H1 (cell line): ENCODE measurements around the gene SLC39A9. TPM values are rescaled to one million over a fixed set of nuclear protein-coding genes. Genes with fewer than 3 reads are reported as not detected.

ENCODE experiments used
- CTCF ChIA-PET: fragments of 300-600 bp; sonication (Branson Sonifier 250); formaldehyde crosslinking; loops from one replicate; lab custom pipeline; 2021; ENCODE audit not compliant: partially characterized antibody; lab: Charles Lee
- POLR2A ChIA-PET: fragments of 300-600 bp; sonication (Branson Sonifier 250); formaldehyde crosslinking; loops from one replicate; lab custom pipeline; 2021; ENCODE audit warnings: inconsistent platforms; ENCODE audit not compliant: partially characterized antibody; lab: Charles Lee
- DNase-seq, 2 experiments: peaks; one replicate each; pipeline versions ENCODE4 v3.0.0 to v3.0.0-alpha.2; 2010 to 2022; ENCODE audit warnings: low spot score in 2 of 2, low read depth in 1 of 2, mixed read lengths in 1 of 2
- FAIRE-seq: peaks from 2 replicates; lab custom pipeline; 2011; peaks lifted over from hg19 to GRCh38; lab: Jason Lieb, UNC
- H2AFZ ChIP-seq: 2 replicates; pipeline ENCODE4 v1.8.1; 2012; ENCODE audit warnings: low read length, inconsistent platforms
- H2AK5ac ChIP-seq: 2 replicates; pipeline ENCODE4 v1.6.1; 2013; ENCODE audit warnings: low read depth, low read length
- H2BK120ac ChIP-seq: replicated peaks from 2 replicates; pipeline ENCODE3; 2013; ENCODE audit warnings: low read depth, low read length, inconsistent platforms
- H2BK12ac ChIP-seq: 2 replicates; pipeline ENCODE4 v1.6.1; 2013; ENCODE audit warnings: low read depth, low read length
- H2BK15ac ChIP-seq: 2 replicates; pipeline ENCODE4 v1.6.1; 2013; ENCODE audit warnings: low read length
- H2BK20ac ChIP-seq: 2 replicates; pipeline ENCODE4 v1.6.1; 2013; ENCODE audit warnings: low read length
- H2BK5ac ChIP-seq: 2 replicates; pipeline ENCODE4 v1.6.1; 2013; ENCODE audit warnings: low read depth, low read length
- H3K14ac ChIP-seq: 2 replicates; pipeline ENCODE4 v1.6.1; 2013; ENCODE audit warnings: inconsistent platforms; ENCODE audit not compliant: insufficient read length
- H3K18ac ChIP-seq: 2 replicates; pipeline ENCODE4 v1.6.1; 2013; ENCODE audit warnings: low read length; ENCODE audit errors: extremely low read depth
- H3K23ac ChIP-seq: 2 replicates; pipeline ENCODE4 v1.6.1; 2013; ENCODE audit warnings: inconsistent platforms; ENCODE audit not compliant: insufficient read length
- H3K23me2 ChIP-seq: 2 replicates; pipeline ENCODE4 v1.6.1; 2013; ENCODE audit warnings: low read depth, low read length
- H3K27ac ChIP-seq: 2 replicates; pipeline ENCODE4 v1.6.1; 2011; ENCODE audit warnings: low read depth, low read length, inconsistent platforms
- H3K27me3 ChIP-seq, 4 experiments: replicated peaks in 1 of 4; 1 replicate in 1 of 4; 2 replicates in 3 of 4; pipeline versions ENCODE4 v1.6.1 to v1.8.1; 2011 to 2013; ENCODE audit warnings: low read length in 3 of 4, mild to moderate bottlenecking in 3 of 4, inconsistent platforms in 2 of 4, mixed read lengths in 2 of 4, moderate library complexity in 1 of 4; ENCODE audit not compliant: control insufficient read depth in 3 of 4, insufficient read depth in 3 of 4; ENCODE audit errors: extremely low read depth in 1 of 4
- H3K36me3 ChIP-seq, 4 experiments: 2 replicates each; pipeline versions ENCODE4 v1.6.1 to v1.8.1; 2011 to 2013; ENCODE audit warnings: mild to moderate bottlenecking in 4 of 4, low read length in 3 of 4, moderate library complexity in 2 of 4, control low read depth in 1 of 4, inconsistent platforms in 1 of 4; ENCODE audit not compliant: insufficient read depth in 4 of 4, control insufficient read depth in 2 of 4
- H3K4ac ChIP-seq: replicated peaks from 2 replicates; pipeline ENCODE3; 2013; ENCODE audit warnings: low read length, low read depth, mixed read lengths, inconsistent platforms; ENCODE audit not compliant: insufficient read length
- H3K4me1 ChIP-seq, 4 experiments: replicated peaks in 1 of 4; 1 replicate in 1 of 4; 2 replicates in 3 of 4; pipeline versions ENCODE4 v1.6.1 to v1.8.1; 2011 to 2013; ENCODE audit warnings: low read length in 3 of 4, inconsistent platforms in 2 of 4, mixed read lengths in 1 of 4; ENCODE audit not compliant: insufficient read depth in 4 of 4, control insufficient read depth in 3 of 4
- H3K4me2 ChIP-seq, 2 experiments: 2 replicates each; pipeline versions ENCODE4 v1.6.1 to v1.8.1; 2011 to 2013; ENCODE audit warnings: low read depth in 2 of 2, low read length in 2 of 2, control low read depth in 1 of 2, inconsistent platforms in 1 of 2, mild to moderate bottlenecking in 1 of 2; ENCODE audit not compliant: insufficient read depth in 1 of 2
- H3K4me3 ChIP-seq, 4 experiments: fragments of 200-600, 300-600 bp in 1 of 4; sonication (generic), shearing (Covaris generic), sonication (Bioruptor Twin) in 1 of 4; 2 replicates each; pipeline versions ENCODE4 v1.5.1 to v1.8.1; 2011 to 2016; ENCODE audit warnings: low read length in 4 of 4, low read depth in 3 of 4, control low read depth in 2 of 4, inconsistent platforms in 2 of 4, mild to moderate bottlenecking in 2 of 4, mixed read lengths in 1 of 4, moderate library complexity in 1 of 4; ENCODE audit not compliant: insufficient read depth in 2 of 4; ENCODE audit errors: extremely low read depth in 1 of 4
- H3K56ac ChIP-seq: replicated peaks from 2 replicates; pipeline ENCODE3; 2013; ENCODE audit warnings: low read depth, mild to moderate bottlenecking, mixed read lengths, low read length, inconsistent platforms; ENCODE audit not compliant: insufficient read length
- H3K79me1 ChIP-seq: 2 replicates; pipeline ENCODE4 v1.6.1; 2013; ENCODE audit warnings: low read depth, low read length, control low read depth
- H3K79me2 ChIP-seq, 2 experiments: 2 replicates each; pipeline versions ENCODE4 v1.6.1 to v1.8.1; 2012 to 2013; ENCODE audit warnings: low read length in 2 of 2, mild to moderate bottlenecking in 2 of 2, inconsistent platforms in 1 of 2; ENCODE audit not compliant: insufficient read depth in 2 of 2, control insufficient read depth in 1 of 2
- H3K9ac ChIP-seq, 4 experiments: replicated peaks in 1 of 4; 1 replicate in 1 of 4; 2 replicates in 3 of 4; pipeline versions ENCODE4 v1.6.1 to v1.8.1; 2011 to 2013; ENCODE audit warnings: low read depth in 3 of 4, low read length in 3 of 4, control low read depth in 2 of 4, mild to moderate bottlenecking in 2 of 4, moderate library complexity in 2 of 4, inconsistent platforms in 1 of 4; ENCODE audit errors: extremely low read depth in 1 of 4
- H3K9me3 ChIP-seq, 2 experiments: 2 replicates each; pipeline versions ENCODE4 v1.6.1 to v1.8.1; 2012 to 2013; ENCODE audit warnings: mild to moderate bottlenecking in 2 of 2, moderate library complexity in 2 of 2, control low read depth in 1 of 2, inconsistent platforms in 1 of 2, low read depth in 1 of 2, low read length in 1 of 2, mixed read lengths in 1 of 2; ENCODE audit not compliant: insufficient read depth in 2 of 2
- H4K20me1 ChIP-seq, 2 experiments: replicated peaks in 1 of 2; 2 replicates each; pipeline versions ENCODE3 to v1.8.1; 2011 to 2013; ENCODE audit warnings: inconsistent platforms in 2 of 2, low read length in 2 of 2, mild to moderate bottlenecking in 1 of 2; ENCODE audit not compliant: insufficient read depth in 2 of 2, control insufficient read depth in 1 of 2
- H4K5ac ChIP-seq: 2 replicates; pipeline ENCODE4 v1.6.1; 2013; ENCODE audit warnings: low read length, low read depth, mixed read lengths, inconsistent platforms; ENCODE audit not compliant: insufficient read length
- H4K8ac ChIP-seq: 2 replicates; pipeline ENCODE4 v1.8.0; 2013; ENCODE audit warnings: mild to moderate bottlenecking, moderate library complexity, low read length, inconsistent platforms; ENCODE audit not compliant: insufficient read depth; ENCODE audit errors: extremely low read depth
- H4K91ac ChIP-seq: replicated peaks from 2 replicates; pipeline ENCODE3; 2013; ENCODE audit warnings: low read length, mixed read lengths, inconsistent platforms; ENCODE audit not compliant: insufficient read length
- ATF2 ChIP-seq: IDR thresholded peaks from 2 replicates; pipeline ENCODE4 v1.6.1; 2012; ENCODE audit warnings: low read length, inconsistent platforms
- CHD2 ChIP-seq: IDR thresholded peaks from 2 replicates; pipeline ENCODE4 v1.6.1; 2012; ENCODE audit warnings: low read length, improper control_type of control experiment
- E2F6 ChIP-seq: IDR thresholded peaks from 2 replicates; pipeline ENCODE4 v1.6.1; 2012; ENCODE audit warnings: inconsistent platforms
- HDAC2 ChIP-seq, 2 experiments: fragments of 300-600 bp in 1 of 2; sonication (generic) in 1 of 2; IDR thresholded peaks; 2 replicates each; pipeline ENCODE4 v1.6.1; 2011 to 2012; ENCODE audit warnings: low read depth in 2 of 2, low read length in 2 of 2, mild to moderate bottlenecking in 2 of 2, moderate library complexity in 2 of 2, borderline replicate concordance in 1 of 2, inconsistent platforms in 1 of 2
- JUN ChIP-seq: IDR thresholded peaks from 2 replicates; pipeline ENCODE4 v1.6.1; 2011; ENCODE audit warnings: low read depth, mild to moderate bottlenecking, improper control_type of control experiment, low read length
- MAFK ChIP-seq: IDR thresholded peaks from 2 replicates; pipeline ENCODE4 v1.6.1; 2012; ENCODE audit warnings: low read depth, mild to moderate bottlenecking, improper control_type of control experiment, low read length
- POLR2A ChIP-seq, 2 experiments: IDR thresholded peaks; 1 replicate in 1 of 2; 2 replicates in 1 of 2; pipeline ENCODE4 v1.6.1; 2011; ENCODE audit warnings: low read depth in 2 of 2, low read length in 2 of 2, mild to moderate bottlenecking in 2 of 2; ENCODE audit errors: control extremely low read depth in 1 of 2
- SP1 ChIP-seq: IDR thresholded peaks from 2 replicates; pipeline ENCODE4 v1.6.1; 2011; ENCODE audit warnings: low read depth, low read length
- SP4 ChIP-seq: IDR thresholded peaks from 2 replicates; pipeline ENCODE4 v1.6.1; 2012; ENCODE audit warnings: low read length, inconsistent platforms
- TAF7 ChIP-seq: optimal IDR thresholded peaks from 2 replicates; pipeline ENCODE3; 2011; ENCODE audit warnings: low read depth, mild to moderate bottlenecking, inconsistent platforms, low read length, moderate library complexity, borderline replicate concordance
- TCF12 ChIP-seq: IDR thresholded peaks from 2 replicates; pipeline ENCODE4 v1.6.1; 2011; ENCODE audit warnings: low read depth, mild to moderate bottlenecking, low read length
- whole genome bisulfite sequencing, 2 experiments: shearing (Covaris generic) in 1 of 2; methylation state at CpG; one replicate each; pipeline versions ENCODE4 v1.1.6 to v1.1.7; 2013 to 2015; ENCODE audit warnings: low lambda C conversion rate in 2 of 2, mixed read lengths in 2 of 2, inconsistent platforms in 1 of 2, low coverage in 1 of 2, missing lambda C conversion rate in 1 of 2; ENCODE audit not compliant: insufficient replicate concordance in 2 of 2, insufficient coverage in 1 of 2, insufficient read length in 1 of 2; ENCODE audit errors: extremely low coverage in 1 of 2, missing lambda C conversion rate in 1 of 2; 5-methylcytosine and 5-hydroxymethylcytosine counted together
- polyA plus RNA-seq, 7 experiments: library from polyadenylated mRNA; depleted of rRNA in 3 of 7; stranded (reverse) in 5 of 7; unstranded in 2 of 7; fragments of >200 nt in 5 of 7; fragments of 200-250 nt in 2 of 7; gene quantifications; 1 replicate in 5 of 7; 2 replicates in 1 of 7; 4 replicates in 1 of 7; pipeline versions ENCODE4 v1.2.1 to v1.2.3, GENCODE V29; 2011 to 2013; ENCODE audit warnings: missing spikeins in 2 of 7, mixed read lengths in 2 of 7
- total RNA-seq: library from RNA; stranded (reverse); fragmentation: NEBNext Ultra II Directional; extraction: Animal tissue kit (Norgen Biotek cat#: 25700); gene quantifications from 2 replicates; pipeline ENCODE4 v1.2.1, GENCODE V29; 2021

The SLC39A9 gene
- total and polyA plus RNA-seq, 2 of the 8 experiments (the other 6 are each of a cell fraction or from before 2014, with no cell fraction given), result 31.0 to 44.2 TPM

DNA sequence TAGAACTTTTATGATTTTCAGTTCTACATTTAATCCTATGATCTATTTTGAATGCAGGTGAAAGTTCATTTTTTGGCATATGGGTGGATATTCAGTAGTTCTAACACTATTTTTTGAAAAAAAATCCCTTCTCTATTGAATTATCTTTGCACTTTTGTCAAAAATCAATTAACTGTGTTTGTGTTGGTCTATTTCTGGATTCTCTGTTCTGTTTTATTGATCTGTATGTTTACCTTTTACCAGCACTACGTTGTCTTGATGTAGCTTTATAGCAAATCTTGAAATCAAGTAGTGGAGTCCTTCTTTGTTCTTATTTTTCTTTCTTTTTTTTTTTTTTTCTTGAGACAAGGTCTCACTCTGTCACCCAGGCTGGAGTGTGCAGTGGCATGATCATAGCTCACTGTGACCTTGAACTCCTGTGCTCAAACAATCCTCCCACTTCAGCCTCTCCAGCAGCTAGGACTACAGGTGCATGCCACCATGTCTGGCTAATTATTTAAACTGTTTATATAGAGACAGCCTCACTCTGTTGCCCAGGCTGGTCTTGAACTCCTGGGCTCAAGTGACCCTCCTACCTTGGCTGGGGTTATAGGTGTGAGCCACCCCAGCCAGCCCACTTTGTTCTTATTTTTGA lies 31.9 kb downstream of the SLC39A9 start:
- Histone ChIP-seq H4K5ac (no peak overlapping the region), H3K4ac (no peak overlapping the region), H4K20me1 (no peaks in the 10 kb centered on the region), H3K27me3 (no peaks in the 10 kb centered on the region), H3K56ac (no peak overlapping the region), H3K27ac (no peak overlapping the region), H2BK5ac (no peak overlapping the region), H2BK12ac (no peak overlapping the region), H3K4me3 (no peak overlapping the region), H3K23ac (no peak overlapping the region), H3K23me2 (no peaks in the 10 kb centered on the region), H3K4me1 (no peaks in the 10 kb centered on the region), H3K79me1 (peaks cover 3% of the 10 kb centered on the region; the same call in 1 of the 2 replicates), H2AFZ (no peak overlapping the region), H3K79me2 (peaks cover 0 to 11% of the 10 kb centered on the region in 2 experiments; a peak in 2 of 4 replicates), H3K4me2 (no peak overlapping the region), H2BK20ac (no peak overlapping the region), H3K18ac (no peak overlapping the region), H3K14ac (no peak overlapping the region), H3K9ac (no peak overlapping the region), H4K8ac (no peak overlapping the region), H3K36me3 (peaks cover 0 to 4% (median 1%) of the 10 kb centered on the region in 4 experiments; a peak in 2 of 8 replicates), H2AK5ac (no peak overlapping the region), H2BK120ac (no peak overlapping the region), H3K9me3 (no peaks in the 10 kb centered on the region), H2BK15ac (no peak overlapping the region), H4K91ac (no peak overlapping the region)
- ChIA-PET POLR2A (no interaction called here), CTCF (interaction anchor here (0.7 kb wide), 1 partner anchor 25 kb away, joined by 3 read pairs; no protein-coding TSS in a partner anchor)
- no peak for DNase-seq
- 85% methylated on average over 1 of the region's 1 CpG; no CpG with 5 or more reads in 1 of the 2 experiments for WGBS, 2 experiments
- no peak for FAIRE-seq
- no peak for TF ChIP-seq TCF12
- no peak for TF ChIP-seq POLR2A (IDR thresholded peaks at IDR 0.05; ENCODE audit: control extremely low read depth in 1 of 2, low read depth in 2 of 2, low read length in 2 of 2)
- no peak for TF ChIP-seq ATF2
- no peak for TF ChIP-seq SP1
- TF ChIP-seq SP4, result no peak
- TF ChIP-seq MAFK, result no peak
- no peak for TF ChIP-seq TAF7
- no peak for TF ChIP-seq E2F6
- no peak for TF ChIP-seq CHD2
- no peak for TF ChIP-seq JUN
- TF ChIP-seq HDAC2 (IDR thresholded peaks at IDR 0.05; ENCODE audit: borderline replicate concordance in 1 of 2, low read depth in 2 of 2, low read length in 2 of 2), result no peak
